Inferior parietal cortex (tissue), 1 donor: Measurements from ENCODE around the gene SENP7.
"Not testable (repeated sequence)": the region's sequence is repeated elsewhere in the genome, so short reads cannot be mapped to it uniquely, and the experiment has no call there.

ENCODE experiments used
- DNase-seq: peaks from one replicate; pipeline ENCODE4 v3.0.0-alpha.2; 2016; ENCODE audit errors: extremely low spot score

The SENP7 gene, protein sequence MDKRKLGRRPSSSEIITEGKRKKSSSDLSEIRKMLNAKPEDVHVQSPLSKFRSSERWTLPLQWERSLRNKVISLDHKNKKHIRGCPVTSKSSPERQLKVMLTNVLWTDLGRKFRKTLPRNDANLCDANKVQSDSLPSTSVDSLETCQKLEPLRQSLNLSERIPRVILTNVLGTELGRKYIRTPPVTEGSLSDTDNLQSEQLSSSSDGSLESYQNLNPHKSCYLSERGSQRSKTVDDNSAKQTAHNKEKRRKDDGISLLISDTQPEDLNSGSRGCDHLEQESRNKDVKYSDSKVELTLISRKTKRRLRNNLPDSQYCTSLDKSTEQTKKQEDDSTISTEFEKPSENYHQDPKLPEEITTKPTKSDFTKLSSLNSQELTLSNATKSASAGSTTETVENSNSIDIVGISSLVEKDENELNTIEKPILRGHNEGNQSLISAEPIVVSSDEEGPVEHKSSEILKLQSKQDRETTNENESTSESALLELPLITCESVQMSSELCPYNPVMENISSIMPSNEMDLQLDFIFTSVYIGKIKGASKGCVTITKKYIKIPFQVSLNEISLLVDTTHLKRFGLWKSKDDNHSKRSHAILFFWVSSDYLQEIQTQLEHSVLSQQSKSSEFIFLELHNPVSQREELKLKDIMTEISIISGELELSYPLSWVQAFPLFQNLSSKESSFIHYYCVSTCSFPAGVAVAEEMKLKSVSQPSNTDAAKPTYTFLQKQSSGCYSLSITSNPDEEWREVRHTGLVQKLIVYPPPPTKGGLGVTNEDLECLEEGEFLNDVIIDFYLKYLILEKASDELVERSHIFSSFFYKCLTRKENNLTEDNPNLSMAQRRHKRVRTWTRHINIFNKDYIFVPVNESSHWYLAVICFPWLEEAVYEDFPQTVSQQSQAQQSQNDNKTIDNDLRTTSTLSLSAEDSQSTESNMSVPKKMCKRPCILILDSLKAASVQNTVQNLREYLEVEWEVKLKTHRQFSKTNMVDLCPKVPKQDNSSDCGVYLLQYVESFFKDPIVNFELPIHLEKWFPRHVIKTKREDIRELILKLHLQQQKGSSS

DNA sequence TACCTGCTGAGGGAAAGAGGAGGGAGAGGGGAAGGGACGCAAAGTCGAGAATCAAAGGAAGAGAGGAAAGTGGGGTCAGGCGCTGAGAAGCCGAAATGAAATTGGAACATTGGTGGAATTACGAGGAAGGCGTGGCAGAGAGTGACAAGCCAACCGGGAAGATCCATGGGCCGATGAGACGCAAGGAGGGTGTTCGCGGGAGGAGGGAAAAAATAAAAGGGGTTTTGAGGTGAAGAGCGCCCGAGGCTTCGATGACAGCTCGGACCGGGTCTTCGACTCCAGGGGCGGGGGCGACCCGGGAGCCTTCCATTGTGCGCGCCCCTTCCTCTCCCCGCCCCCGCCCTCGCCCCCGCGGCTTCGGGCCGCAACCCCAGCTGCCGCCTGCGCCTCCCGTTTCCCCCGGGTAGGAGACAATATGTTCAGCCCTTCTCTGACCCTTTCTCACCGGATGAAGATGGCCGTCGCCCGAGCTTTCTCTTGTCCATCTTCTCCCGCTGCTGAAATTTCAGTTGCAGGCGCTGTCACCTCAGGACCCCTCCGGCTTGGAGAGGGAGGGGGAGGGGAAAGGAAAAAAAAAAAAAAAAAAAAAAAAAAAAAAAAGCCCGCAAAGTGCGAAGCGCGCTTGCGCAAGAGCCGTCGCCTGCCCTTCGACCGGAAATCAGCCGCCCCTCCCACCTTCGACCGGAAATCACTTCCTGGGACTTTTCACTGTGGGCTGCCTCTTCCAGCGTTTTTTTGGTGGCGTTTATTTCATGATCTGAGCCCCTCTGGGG lies at the start of gene SENP7:
TSS of gene SENP7 (minus strand) at position 567 of the 773 bp plus-strand sequence. CDS start at position 485, 82 bp downstream.
- DNase-seq = peak; percentile 86

DNA sequence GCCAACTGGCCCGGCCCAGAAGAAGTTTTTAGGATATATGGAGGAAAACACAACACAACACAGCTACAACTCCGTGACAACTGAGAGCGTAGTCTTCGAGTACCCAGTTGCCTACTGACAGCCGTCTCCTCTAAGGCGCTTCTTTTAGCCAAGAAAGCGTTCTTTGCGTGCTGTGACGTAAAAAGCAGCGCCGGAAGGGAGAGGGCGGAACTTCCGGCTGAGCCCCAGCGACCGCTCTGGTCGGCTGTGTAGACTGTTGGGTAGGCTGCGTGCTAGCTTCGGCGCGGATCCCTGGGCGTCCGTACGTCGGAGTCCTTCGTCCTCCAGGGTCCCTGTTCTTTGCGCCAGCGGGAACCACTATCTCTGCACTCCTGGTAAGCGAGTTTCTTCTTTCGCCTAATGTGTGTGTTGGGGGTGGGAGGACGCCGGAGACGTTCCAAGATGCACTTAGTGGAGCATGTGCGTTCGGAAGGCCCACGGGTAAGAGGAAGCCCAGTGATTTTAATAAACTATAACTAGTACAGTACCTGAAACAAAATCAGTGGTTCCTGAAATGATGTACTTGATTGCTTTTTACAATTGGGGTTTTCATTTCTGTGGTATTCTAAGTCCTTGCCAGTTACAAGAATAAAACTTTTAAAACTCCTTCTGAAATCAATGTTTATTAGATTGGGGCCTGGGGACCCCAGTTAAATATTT lies 48.8 kb upstream of the SENP7 start, which contains the start of gene TRMT10C:
TSS of gene TRMT10C (plus strand) at position 239 of the 699 bp plus-strand sequence. CDS start 2,914 bp downstream, outside the sequence.
- DNase-seq = peak; percentile 98

DNA sequence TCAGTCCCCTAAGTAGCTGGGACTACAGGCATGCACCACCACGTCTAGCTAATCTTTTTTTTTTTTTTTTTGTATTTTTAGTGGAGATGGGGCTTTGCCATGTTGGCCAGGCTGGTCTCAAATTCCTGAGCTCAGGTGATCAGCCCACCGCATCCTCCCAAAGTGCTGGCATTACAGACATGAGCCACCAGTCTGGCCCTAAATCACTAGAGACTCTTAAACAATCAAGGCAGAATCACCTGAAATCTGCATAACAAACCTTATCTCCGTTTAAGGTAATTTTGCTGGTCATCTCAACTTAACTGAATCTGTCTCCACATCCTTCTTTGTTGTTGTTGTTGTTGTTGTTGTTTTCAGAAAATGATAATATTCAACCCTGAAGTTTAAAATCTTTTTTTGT lies 43.1 kb upstream of the SENP7 start:
- DNase-seq = no peak

DNA sequence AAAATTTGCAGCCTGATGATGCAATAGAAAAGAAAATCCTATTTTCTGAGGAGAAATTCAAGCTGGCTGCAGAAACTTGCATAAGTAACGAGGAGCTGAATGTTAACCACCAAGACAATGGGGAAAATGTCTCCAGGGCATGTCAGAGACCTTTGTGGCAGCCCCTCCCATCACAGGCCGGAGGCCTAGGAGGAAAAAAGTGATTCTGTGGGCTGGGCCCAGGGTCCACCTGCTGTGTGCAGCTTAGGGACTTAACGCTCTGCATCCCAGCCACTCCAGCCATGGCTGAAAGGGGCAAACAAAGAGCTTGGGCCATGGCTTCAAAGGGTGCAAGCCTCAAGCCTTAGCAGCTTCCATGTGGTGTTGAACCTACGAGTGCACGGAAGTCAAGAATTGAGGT lies 40.4 kb upstream of the SENP7 start:
- not testable (repeated sequence) for DNase-seq

DNA sequence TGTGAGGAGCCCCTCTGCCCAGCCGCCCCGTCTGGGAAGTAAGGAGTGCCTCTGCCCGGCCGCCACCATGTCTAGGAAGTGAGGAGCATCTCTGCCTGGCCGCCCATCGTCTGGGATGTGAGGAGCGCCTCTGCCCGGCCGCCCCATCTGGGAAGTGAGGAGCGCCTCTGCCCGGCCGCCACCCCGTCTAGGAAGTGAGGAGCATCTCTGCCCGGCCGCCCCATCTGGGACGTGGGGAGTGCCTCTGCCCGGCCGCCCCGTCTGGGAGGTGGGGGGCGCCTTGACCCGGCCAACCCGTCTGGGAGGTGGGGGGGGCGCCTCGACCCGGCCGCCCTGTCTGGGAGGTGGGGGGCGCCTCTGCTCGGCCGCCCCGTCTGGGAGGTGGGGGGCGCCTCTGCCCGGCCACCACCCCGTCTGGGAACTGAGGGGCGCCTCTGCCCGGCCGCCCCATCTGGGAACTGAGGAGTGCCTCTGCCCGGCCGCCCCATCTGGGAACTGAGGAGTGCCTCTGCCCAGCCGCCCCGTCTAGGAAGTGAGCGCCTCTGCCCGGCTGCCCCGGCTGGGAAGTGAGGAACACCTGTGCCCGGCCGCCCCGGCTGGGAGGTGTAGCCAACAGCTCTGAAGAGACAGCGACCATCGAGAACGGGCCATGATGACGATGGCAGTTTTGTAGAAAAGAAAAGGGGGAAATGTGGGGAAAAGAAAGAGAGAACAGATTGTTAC lies 38.5 kb upstream of the SENP7 start:
- not testable (repeated sequence) for DNase-seq

DNA sequence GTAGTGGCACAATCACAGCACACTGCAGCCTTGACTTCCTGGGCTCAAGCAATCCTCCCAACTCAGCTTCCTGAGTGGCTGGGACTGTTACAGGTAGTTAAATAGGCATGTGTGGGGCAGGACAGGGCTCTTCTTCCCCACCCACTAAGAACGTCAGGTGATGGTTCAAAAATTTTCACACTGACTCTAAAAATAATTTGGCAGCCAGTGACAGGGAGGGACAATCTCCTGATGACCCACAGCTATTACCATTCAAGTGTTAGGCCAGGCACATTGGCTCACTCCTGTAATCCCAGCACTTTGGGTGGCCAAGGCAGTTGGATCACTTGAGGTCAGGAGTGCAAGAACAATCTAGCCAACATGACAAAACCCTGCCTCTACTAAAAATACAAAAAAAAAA lies 36.5 kb upstream of the SENP7 start:
- DNase-seq = no peak

DNA sequence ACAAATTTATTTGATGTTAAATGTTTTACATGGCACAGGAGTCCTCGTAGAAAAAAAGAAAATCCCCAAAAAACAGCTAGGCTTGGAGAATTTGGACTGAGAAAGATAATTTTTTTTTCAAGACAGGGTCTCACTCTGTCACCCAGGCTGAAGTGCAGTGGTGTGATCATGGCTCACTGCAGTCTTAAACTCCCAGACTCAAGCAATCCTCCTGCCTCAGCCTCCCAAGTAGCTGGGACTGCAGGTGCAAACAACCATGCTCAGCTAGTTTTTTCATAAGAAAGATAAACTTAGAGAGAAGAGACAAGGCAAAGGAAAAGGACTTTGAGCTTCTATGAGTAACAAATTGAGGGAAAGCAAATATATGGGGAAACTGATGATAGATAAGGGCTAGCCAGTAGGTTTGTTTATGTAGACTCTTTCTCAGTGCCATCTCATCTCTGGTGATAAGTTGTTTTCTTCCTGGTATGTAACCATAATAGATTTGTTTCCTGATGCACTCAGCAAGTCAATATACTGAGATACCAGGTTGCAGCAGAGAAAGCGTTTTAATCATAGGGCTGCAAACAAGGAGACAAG lies 35.6 kb upstream of the SENP7 start:
- no peak for DNase-seq

DNA sequence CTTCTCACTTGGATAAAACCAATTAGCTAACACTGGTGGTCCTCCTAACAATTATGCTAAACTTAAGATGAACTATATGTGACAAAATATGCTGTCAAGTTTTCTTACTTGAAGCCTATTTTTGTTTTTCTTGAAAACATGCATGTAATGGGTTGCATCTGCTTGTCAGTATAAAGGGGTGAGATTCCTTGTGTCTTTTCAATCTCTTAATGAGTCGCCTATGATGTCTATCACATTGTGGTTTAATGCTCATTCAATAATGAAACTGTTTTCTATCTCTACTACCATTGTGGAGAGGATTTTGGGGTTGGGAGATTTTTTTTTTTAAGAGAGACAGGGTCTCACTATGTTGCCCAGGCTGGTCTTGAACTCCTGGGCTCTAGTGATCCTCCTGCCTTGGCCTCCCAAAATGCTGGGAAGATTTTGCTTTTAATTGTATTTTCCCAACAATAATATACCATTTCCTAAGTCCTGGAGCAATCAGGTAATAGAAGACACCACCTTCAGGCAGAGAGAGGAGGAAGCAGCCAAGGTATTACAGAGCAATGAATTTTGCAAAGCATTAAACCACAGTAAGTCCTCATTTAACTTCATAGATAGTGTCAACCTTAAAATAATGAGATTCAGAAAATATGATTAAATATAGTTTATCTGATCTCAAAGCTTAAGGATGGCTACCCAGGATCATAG lies 31.3 kb upstream of the SENP7 start:
- DNase-seq = no peak

DNA sequence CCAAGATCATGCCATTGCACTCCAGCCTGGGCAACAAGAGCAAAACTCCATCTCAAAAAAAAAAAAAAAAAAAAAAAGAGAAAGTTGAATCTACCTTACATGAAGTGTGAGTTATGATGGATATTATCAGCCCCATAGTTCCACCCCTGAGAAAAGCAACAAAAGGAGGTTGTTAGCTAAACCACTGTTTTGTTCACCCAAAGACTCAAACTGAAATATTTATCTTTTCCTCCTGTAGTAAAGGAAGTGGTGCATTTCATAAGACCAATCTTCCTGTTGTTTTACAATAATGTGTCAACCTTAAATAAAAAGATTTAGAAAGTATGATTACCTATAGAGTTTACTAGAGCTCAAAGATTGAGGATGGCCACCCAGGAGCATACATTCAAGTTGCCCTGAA lies 29.9 kb upstream of the SENP7 start:
- no peak for DNase-seq

DNA sequence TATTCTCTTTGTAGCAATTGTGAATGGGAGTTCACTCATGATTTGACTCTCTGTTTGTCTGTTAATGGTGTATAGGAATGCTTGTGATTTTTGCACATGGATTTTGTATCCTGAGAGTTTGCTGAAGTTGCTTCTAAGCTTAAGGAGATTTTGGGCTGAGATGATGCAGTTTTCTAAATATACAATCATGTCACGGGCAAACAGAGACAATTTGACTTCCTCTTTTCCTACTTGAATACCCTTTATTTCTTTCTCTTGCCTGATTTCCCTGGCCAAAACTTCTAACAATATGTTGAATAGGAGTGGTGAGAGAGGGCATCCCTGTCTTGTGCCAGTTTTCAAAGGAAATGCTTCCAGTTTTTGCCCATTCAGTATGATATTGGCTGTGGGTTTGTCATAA lies 23.9 kb upstream of the SENP7 start:
- not testable (repeated sequence) for DNase-seq

DNA sequence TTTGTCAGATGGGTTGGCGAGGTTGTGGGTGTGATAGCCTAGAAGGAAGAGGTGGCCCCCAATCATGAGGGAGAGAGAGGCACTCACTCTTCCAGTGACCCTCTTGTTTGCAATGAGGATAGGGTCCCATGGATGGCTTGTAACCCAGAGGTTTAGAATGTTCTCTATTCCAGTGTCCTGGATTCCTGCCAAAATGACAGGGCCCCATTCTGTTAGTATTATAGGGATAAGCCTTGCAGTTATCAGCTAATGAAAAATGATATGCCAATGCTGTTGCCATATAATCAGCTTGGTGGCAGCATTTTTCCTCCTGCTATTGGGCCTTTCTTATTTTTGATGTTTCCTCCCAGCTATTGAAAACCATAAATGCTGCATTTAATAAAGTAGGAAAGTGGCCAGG lies 23.3 kb upstream of the SENP7 start:
- DNase-seq = no peak

DNA sequence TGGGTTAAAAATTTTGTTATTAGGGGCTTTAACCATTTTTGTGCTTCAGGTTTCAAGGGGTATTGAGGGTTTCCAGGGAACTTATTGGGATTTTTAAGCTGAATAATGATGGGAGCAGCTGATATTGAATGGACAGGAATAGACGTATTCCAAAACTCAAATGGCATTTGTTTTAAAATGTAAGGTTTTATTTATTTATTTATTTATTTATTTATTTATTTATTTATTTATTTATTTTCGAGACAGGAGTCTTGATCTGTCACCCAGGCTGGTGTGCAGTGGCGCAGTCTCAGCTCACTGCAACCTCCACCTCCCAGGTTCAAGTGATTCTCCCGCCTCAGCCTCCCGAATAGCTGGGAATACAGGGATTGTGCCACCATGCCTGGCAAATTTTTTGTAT lies 22.2 kb upstream of the SENP7 start:
- no peak for DNase-seq

DNA sequence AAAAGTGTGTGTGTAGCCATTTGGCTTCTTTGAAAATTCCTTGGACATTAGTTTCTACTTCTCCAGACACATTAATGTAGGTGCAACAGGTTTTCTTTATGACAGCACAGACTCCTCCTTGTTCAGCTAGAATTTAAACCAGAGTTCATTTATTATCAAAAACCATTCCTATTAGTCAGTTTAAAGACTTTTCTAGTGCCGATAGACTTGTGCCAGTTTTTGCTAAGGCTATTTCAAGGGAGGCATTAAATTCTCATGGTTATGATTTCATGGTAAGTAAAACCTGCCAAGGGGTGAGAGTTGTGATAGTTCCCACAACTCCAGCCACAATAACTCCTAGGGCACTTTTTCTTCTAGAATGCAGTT lies 20.6 kb upstream of the SENP7 start:
- no peak for DNase-seq

DNA sequence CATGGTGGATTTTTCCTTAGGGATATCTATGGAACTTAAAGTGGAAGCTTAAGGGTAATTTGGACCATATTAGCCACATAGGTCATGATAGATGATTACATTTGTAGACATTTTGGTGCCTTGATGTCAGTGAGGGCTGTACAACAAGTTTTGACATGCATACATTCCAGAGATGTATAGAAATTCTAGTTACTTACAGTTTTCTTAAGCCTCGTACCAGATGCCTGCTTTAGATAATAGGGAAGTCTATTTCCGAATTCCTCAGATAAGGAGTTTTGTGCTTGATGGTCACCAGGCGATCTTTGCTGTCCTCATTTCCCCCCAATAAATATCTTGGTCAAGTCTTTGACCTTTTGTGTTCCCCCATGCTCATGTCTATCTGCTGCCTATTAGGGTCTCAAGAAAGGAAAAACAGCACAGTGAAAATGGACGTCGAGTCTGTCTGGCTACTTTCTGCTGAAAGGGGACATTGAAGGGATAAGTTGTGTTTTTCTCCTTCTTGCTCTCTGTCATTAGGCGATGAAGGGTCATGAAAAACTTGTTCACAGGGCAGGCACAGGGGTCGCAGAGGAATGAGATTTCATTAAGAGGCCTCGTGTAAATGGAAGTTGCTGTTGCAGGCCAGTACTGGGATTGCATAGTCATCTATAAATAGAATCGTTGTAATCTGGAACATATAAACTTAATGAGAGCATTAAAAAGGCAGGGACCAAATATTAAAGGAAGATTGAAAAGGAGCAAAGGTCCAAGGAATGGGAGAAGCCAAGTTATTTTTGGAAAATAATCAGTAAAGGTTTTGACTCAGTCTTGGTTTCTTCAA lies 20.0 kb upstream of the SENP7 start:
- no peak for DNase-seq

DNA sequence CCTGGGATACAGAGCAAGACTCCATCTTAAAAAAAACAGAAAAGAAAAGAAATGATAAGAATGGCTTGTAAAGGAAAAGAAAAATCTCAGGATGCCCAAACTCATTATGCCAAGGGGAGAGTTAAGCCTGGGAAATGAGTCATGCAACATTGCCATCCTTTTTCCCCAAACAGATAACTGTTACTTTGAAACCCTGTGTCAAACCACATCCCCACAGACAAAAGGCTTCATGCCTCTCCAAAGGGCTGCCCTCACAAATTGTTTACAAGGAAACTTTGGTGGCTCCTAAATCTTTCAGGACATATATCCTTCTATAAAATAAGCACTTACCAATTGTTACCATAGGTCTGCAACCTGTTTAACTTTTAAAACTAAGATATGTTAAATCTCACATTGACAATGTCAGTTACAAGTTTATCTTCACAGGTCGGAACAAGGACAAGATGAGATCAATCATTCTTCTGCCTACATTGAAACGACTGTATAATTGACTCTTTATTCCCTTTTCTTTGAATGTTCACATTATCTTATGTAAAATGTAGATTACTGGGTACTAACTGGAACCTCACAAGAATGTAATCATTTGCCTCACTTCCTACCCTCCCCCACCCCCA lies 18.6 kb upstream of the SENP7 start:
- no peak for DNase-seq

DNA sequence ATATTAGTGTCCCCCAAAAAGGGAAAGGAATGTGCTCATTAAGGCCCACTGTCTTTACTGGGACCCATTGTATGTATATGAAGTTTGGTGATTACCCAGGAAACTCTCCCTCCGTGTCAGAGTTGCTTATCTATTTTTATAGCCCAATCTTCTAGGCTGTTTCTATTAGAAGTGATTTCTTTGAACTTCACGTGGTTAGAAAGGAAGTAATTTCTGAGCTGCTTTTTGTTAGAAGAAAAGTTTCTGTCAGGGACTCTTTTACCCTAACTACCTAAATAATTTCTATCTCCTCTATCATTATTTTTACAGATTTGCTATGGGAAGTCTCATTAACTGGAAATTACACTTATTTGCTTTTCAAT lies 17.7 kb upstream of the SENP7 start:
- no peak for DNase-seq

DNA sequence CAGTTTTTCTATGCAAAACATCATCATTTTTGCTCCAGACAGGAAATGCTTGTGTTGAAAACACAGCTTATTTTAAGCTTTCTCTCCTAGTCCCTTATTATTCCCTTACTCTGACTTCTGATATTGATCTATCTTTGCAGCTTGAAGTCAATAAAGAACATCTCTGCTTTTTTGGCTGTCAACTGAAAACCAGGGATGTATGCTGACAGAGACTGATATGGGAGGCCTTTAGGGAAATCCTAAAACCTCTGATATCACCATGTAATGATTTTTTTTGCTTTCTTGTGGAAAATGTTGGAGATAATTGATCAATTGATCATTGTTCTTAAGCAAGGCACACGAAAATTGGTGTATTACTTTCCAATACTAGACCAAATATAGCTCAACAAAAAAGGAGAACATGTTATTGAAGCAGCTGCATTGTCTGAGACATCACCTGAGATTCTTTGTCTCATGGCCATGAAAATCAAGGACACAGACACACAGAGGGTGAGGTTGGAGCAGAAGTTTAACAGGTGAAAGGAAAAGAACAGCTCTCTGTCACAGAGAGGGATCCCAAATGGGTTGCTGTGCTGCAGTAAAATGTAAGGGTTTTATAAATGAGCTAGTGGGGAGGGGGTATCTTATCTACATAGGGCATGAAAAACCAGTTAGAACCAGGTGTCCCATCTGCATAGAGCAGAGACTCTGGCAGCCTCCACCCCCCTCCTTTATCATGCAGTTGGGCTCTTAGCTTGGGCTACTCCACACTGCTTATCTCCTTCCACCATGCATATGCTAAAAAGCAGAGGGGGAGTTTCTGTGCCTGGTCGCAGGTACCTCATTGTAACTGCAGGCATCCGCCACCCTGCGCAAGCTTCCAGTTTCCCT lies 17.0 kb upstream of the SENP7 start:
- no peak for DNase-seq
